ENCODE data around the gene CYP46A1.
A peak's percentile ranks its signal among the peaks of the same experiment; 100 is the strongest.

The CYP46A1 gene

GRCh38 chr14:99728231-99728920, 44.3 kb downstream of the CYP46A1 start:
- DNase-seq: no peak

GRCh38 chr14:99728981-99729451, 44.9 kb downstream of the CYP46A1 start:
- no peak for DNase-seq

GRCh38 chr14:99729991-99730875, 46.1 kb downstream of the CYP46A1 start:
- DNase-seq: peak in 32 of 51 donors; percentile 17 to 76 (median 45)

- no peak for DNase-seq
Observed at GRCh38 chr14:99730876-99731546, 46.9 kb downstream of the CYP46A1 start.

- peak in 17 of 51 donors; percentile 12 to 56 (median 31) for DNase-seq
Observed at GRCh38 chr14:99731547-99732435, 47.7 kb downstream of the CYP46A1 start.

GRCh38 chr14:99732436-99733210, 48.5 kb downstream of the CYP46A1 start:
- DNase-seq: peak in 9 of 51 donors; percentile 16 to 27 (median 18)

GRCh38 chr14:99733211-99733539, 49.1 kb downstream of the CYP46A1 start:
- DNase-seq: no peak

GRCh38 chr14:99733540-99734405, 49.7 kb downstream of the CYP46A1 start:
- peak in 10 of 51 donors; percentile 20 to 45 (median 27) for DNase-seq

- no peak for DNase-seq
Observed at GRCh38 chr14:99734406-99735051, 50.4 kb downstream of the CYP46A1 start.

GRCh38 chr14:99735189-99736135, 51.4 kb downstream of the CYP46A1 start:
- DNase-seq: no peak

GRCh38 chr14:99736603-99737371, 52.7 kb downstream of the CYP46A1 start:
- DNase-seq: no peak

- DNase-seq: peak in 24 of 51 donors; percentile 9 to 66 (median 30)
Observed at GRCh38 chr14:99737451-99737951, 53.4 kb downstream of the CYP46A1 start.

- no peak for DNase-seq
Observed at GRCh38 chr14:99737956-99738667, 54.0 kb downstream of the CYP46A1 start.

GRCh38 chr14:99740411-99740810, 56.3 kb downstream of the CYP46A1 start:
- no peak for DNase-seq

GRCh38 chr14:99741227-99741976, 57.3 kb downstream of the CYP46A1 start:
- DNase-seq: no peak
